IMR-90 (cell line): ENCODE data around the gene ZFHX3. TPM values are rescaled to one million over a fixed set of nuclear protein-coding genes. Genes with fewer than 3 reads are reported as not detected.

ENCODE experiments used
- ATAC-seq: fragments of 200-7000 bp; cut with Tn5 transposase; 2 replicates; pipeline ENCODE4 v1.9.1; 2020; ENCODE audit warnings: low read depth, mild to moderate bottlenecking, moderate library complexity
- BruUV-seq: library from RNA; stranded (reverse); fragments of 400-500 nt; replicated peaks from 2 replicates; lab custom pipeline; 2021; lab: Mats Ljungman, UMichigan
- CTCF ChIA-PET: fragments of 300-600 bp; formaldehyde crosslinking; extraction: SDS; loops from one replicate; lab custom pipeline; 2021; ENCODE audit warnings: antibody characterized with exemption; lab: Yijun Ruan, JAX
- POLR2A ChIA-PET: fragments of 300-600 bp; sonication (Branson Sonifier 250); formaldehyde crosslinking; loops from one replicate; lab custom pipeline; 2022; ENCODE audit warnings: antibody characterized with exemption; ENCODE audit not compliant: unreplicated experiment; lab: Charles Lee
- DNase-seq: peaks from one replicate; pipeline ENCODE4 v3.0.0; 2013
- H2AFZ ChIP-seq: replicated peaks from 2 replicates; pipeline ENCODE3; 2013; ENCODE audit warnings: low read length, mild to moderate bottlenecking; ENCODE audit not compliant: poor library complexity
- H2AK5ac ChIP-seq: 2 replicates; pipeline ENCODE4 v1.6.1; 2013; ENCODE audit warnings: low read depth, low read length, inconsistent platforms
- H2AK9ac ChIP-seq: replicated peaks from 2 replicates; pipeline ENCODE3; 2013; ENCODE audit warnings: mild to moderate bottlenecking, low read depth, low read length, moderate library complexity; ENCODE audit not compliant: poor library complexity
- H2BK120ac ChIP-seq: 2 replicates; pipeline ENCODE4 v1.6.1; 2013; ENCODE audit warnings: low read depth, low read length, inconsistent platforms
- H2BK15ac ChIP-seq: 3 replicates; pipeline ENCODE4 v1.6.1; 2013; ENCODE audit warnings: low read depth, low read length, inconsistent platforms
- H2BK20ac ChIP-seq: 2 replicates; pipeline ENCODE4 v1.6.1; 2013; ENCODE audit warnings: low read depth, mild to moderate bottlenecking, inconsistent platforms, low read length, moderate library complexity
- H2BK5ac ChIP-seq: 2 replicates; pipeline ENCODE4 v1.6.1; 2013; ENCODE audit warnings: mild to moderate bottlenecking, low read depth, low read length, inconsistent platforms; ENCODE audit not compliant: poor library complexity, severe bottlenecking
- H3K14ac ChIP-seq: replicated peaks from 2 replicates; pipeline ENCODE4 v1.6.1; 2013; ENCODE audit warnings: low read depth, low read length, inconsistent platforms
- H3K18ac ChIP-seq: 2 replicates; pipeline ENCODE4 v1.6.1; 2013; ENCODE audit warnings: low read depth, low read length, control low read depth
- H3K23ac ChIP-seq: 2 replicates; pipeline ENCODE4 v1.6.1; 2013; ENCODE audit warnings: low read depth, low read length, inconsistent platforms
- H3K27ac ChIP-seq: 2 replicates; pipeline ENCODE4 v1.5.1; 2013; ENCODE audit warnings: mild to moderate bottlenecking, control low read depth, low read length; ENCODE audit not compliant: insufficient read depth
- H3K27me3 ChIP-seq: 2 replicates; pipeline ENCODE4 v1.6.1; 2013; ENCODE audit warnings: low read length; ENCODE audit not compliant: control insufficient read depth, insufficient read depth
- H3K36me3 ChIP-seq: 2 replicates; pipeline ENCODE4 v1.6.1; 2013; ENCODE audit warnings: low read length, mixed read lengths; ENCODE audit not compliant: control insufficient read depth, insufficient read depth
- H3K4ac ChIP-seq: 2 replicates; pipeline ENCODE4 v1.6.1; 2013; ENCODE audit warnings: low read depth, low read length, inconsistent platforms
- H3K4me1 ChIP-seq: 2 replicates; pipeline ENCODE4 v1.6.1; 2013; ENCODE audit warnings: low read length, mixed read lengths; ENCODE audit not compliant: control insufficient read depth, insufficient read depth
- H3K4me2 ChIP-seq: 2 replicates; pipeline ENCODE4 v1.6.1; 2013; ENCODE audit warnings: low read depth, mild to moderate bottlenecking, control low read depth, low read length, moderate library complexity
- H3K4me3 ChIP-seq: 2 replicates; pipeline ENCODE4 v1.5.1; 2013; ENCODE audit warnings: low read depth, mild to moderate bottlenecking, control low read depth, low read length, moderate library complexity; ENCODE audit not compliant: insufficient read depth
- H3K56ac ChIP-seq: 2 replicates; pipeline ENCODE4 v1.6.1; 2013; ENCODE audit warnings: low read length, inconsistent platforms; ENCODE audit not compliant: insufficient read depth; ENCODE audit errors: extremely low read depth
- H3K79me1 ChIP-seq, 2 experiments: 2 replicates each; pipeline ENCODE4 v1.6.1; 2013; ENCODE audit warnings: low read length in 2 of 2, inconsistent platforms in 1 of 2, low read depth in 1 of 2
- H3K9ac ChIP-seq: 2 replicates; pipeline ENCODE4 v1.6.1; 2013; ENCODE audit warnings: low read depth, low read length, control low read depth
- H3K9me1 ChIP-seq: 2 replicates; pipeline ENCODE4 v1.6.1; 2013; ENCODE audit warnings: low read length, inconsistent platforms; ENCODE audit not compliant: insufficient read depth
- H3K9me3 ChIP-seq: 2 replicates; pipeline ENCODE4 v1.6.1; 2013; ENCODE audit warnings: low read length; ENCODE audit not compliant: control insufficient read depth, insufficient read depth
- H4K20me1 ChIP-seq: 2 replicates; pipeline ENCODE4 v1.6.1; 2013; ENCODE audit warnings: low read length, inconsistent platforms; ENCODE audit not compliant: insufficient read depth
- H4K5ac ChIP-seq: 2 replicates; pipeline ENCODE4 v1.6.1; 2013; ENCODE audit warnings: mild to moderate bottlenecking, low read depth, low read length, control low read depth
- H4K8ac ChIP-seq, 2 experiments: 2 replicates each; pipeline ENCODE4 v1.6.1; 2013; ENCODE audit warnings: low read depth in 2 of 2, low read length in 2 of 2, control low read depth in 1 of 2, inconsistent platforms in 1 of 2
- H4K91ac ChIP-seq: 2 replicates; pipeline ENCODE4 v1.6.1; 2013; ENCODE audit warnings: low read depth, low read length, inconsistent platforms; ENCODE audit not compliant: insufficient read depth
- BHLHE40 ChIP-seq: fragments of 150-350 bp; IDR thresholded peaks from 2 replicates; pipeline ENCODE4 v1.6.1; 2016; ENCODE audit warnings: mild to moderate bottlenecking, low read depth, low read length
- CEBPB ChIP-seq: IDR thresholded peaks from 2 replicates; pipeline ENCODE4 v1.6.1; 2012; ENCODE audit warnings: low read depth, low read length, improper control_type of control experiment
- CHD1 ChIP-seq: IDR thresholded peaks from 2 replicates; pipeline ENCODE4 v1.6.1; 2012; ENCODE audit warnings: low read depth, low read length, improper control_type of control experiment
- CTCF ChIP-seq: conservative IDR thresholded peaks from 2 replicates; pipeline ENCODE4 v1.5.1; 2012; ENCODE audit warnings: mild to moderate bottlenecking, low read depth, low read length, improper control_type of control experiment
- FOS ChIP-seq: fragments of 150-350 bp; IDR thresholded peaks from 2 replicates; pipeline ENCODE4 v1.6.1; 2016; ENCODE audit warnings: low read depth, low read length
- MAFK ChIP-seq: IDR thresholded peaks from 2 replicates; pipeline ENCODE4 v1.6.1; 2012; ENCODE audit warnings: low read depth, low read length, improper control_type of control experiment
- NFE2L2 ChIP-seq: fragments of 150-350 bp; IDR thresholded peaks from 2 replicates; pipeline ENCODE4 v1.6.1; 2016; ENCODE audit warnings: low read depth, mild to moderate bottlenecking, low read length
- POLR2A ChIP-seq: IDR thresholded peaks from 2 replicates; pipeline ENCODE4 v1.6.1; 2012; ENCODE audit warnings: mild to moderate bottlenecking, low read depth, low read length
- RAD21 ChIP-seq: IDR thresholded peaks from 2 replicates; pipeline ENCODE4 v1.6.1; 2012; ENCODE audit warnings: low read length, improper control_type of control experiment
- RCOR1 ChIP-seq: IDR thresholded peaks from 2 replicates; pipeline ENCODE4 v1.6.1; 2012; ENCODE audit warnings: mild to moderate bottlenecking, low read length, improper control_type of control experiment; ENCODE audit not compliant: insufficient replicate concordance
- SMC3 ChIP-seq: fragments of 150-350 bp; IDR thresholded peaks from 2 replicates; pipeline ENCODE4 v1.6.1; 2016; ENCODE audit warnings: low read depth, mild to moderate bottlenecking, antibody characterized with exemption, low read length, moderate library complexity
- USF2 ChIP-seq: fragments of 150-350 bp; IDR thresholded peaks from 2 replicates; pipeline ENCODE4 v1.6.1; 2017; ENCODE audit warnings: mild to moderate bottlenecking, antibody characterized with exemption, low read length, low read depth
- WGBS, 2 experiments: methylation state at CpG; one replicate each; pipeline versions ENCODE4 v1.1.5 to v1.1.7; 2013; ENCODE audit warnings: missing lambda C conversion rate in 2 of 2; ENCODE audit not compliant: insufficient read length in 1 of 2; ENCODE audit errors: extremely low coverage in 2 of 2; 5-methylcytosine and 5-hydroxymethylcytosine counted together
- dilution Hi-C: fragments of 300-500 bp; cut with HindIII; formaldehyde crosslinking; loops from one replicate; pipeline ENCODE4 v1.14.3; 2018; ENCODE audit warnings: low sequenced_read_pairs; ENCODE audit not compliant: unreplicated experiment
- in situ Hi-C: fragments of 300-500 bp; cut with MboI; formaldehyde crosslinking; loops from 3 replicates; pipeline ENCODE4 v1.14.3; 2019; ENCODE audit warnings: low sequenced_read_pairs, inconsistent platforms, mixed read lengths
- intact Hi-C: fragments of 100-400 bp; cut with micrococcal nuclease; formaldehyde crosslinking; loops from 2 replicates; pipeline ENCODE4 v1.10.0; 2022
- polyA plus RNA-seq, 3 experiments: library from polyadenylated mRNA; depleted of rRNA; stranded (reverse); fragments of >200 nt; gene quantifications; 2 replicates each; pipeline ENCODE4 v1.2.3, GENCODE V29; 2012; ENCODE audit warnings: low replicate concordance in 1 of 3
- total RNA-seq: library from RNA; depleted of rRNA; stranded (reverse); fragments of >200 nt; gene quantifications from 2 replicates; pipeline ENCODE4 v1.2.3, GENCODE V29; 2012

Gene ZFHX3
- total and polyA plus RNA-seq, 2 of the 4 experiments (the other 2 are of a cell fraction): 1.4 to 1.7 TPM

- TF ChIP-seq BHLHE40: no peak
Measured at GRCh38 chr16:72841506-72841905, 206.4 kb downstream of the ZFHX3 start (continued).

GRCh38 chr16:72840631-72841381 is 207.1 kb downstream of the ZFHX3 start:
- peak; percentile 40 for DNase-seq
- Histone ChIP-seq H2AK5ac (no peak overlapping the region), H2AFZ (no peak overlapping the region), H3K79me1 (peaks cover 24 to 58% of the 10 kb centered on the region in 2 experiments; a peak in 3 of 4 replicates), H2BK5ac (no peak overlapping the region), H2BK20ac (no peak overlapping the region), H3K9me3 (no peaks in the 10 kb centered on the region), H3K4me3 (no peak overlapping the region), H3K14ac (no peak overlapping the region), H3K36me3 (no peaks in the 10 kb centered on the region), H3K4me2 (peak overlapping the region; percentile 43; the same call in 1 of the 2 replicates), H3K27ac (no peak overlapping the region), H2AK9ac (no peak overlapping the region), H3K27me3 (no peaks in the 10 kb centered on the region), H3K9ac (no peak overlapping the region), H4K20me1 (peaks cover 33% of the 10 kb centered on the region), H2BK120ac (no peak overlapping the region), H4K5ac (no peak overlapping the region), H3K56ac (no peak overlapping the region), H4K8ac (no peak overlapping the region), H4K91ac (no peak overlapping the region), H2BK15ac (no peak overlapping the region), H3K18ac (no peak overlapping the region), H3K23ac (0 out of 2 replicates have a peak overlapping the region, but pooled peaks have one; percentile 10), H3K4ac (no peak overlapping the region), H3K4me1 (peaks cover 16% of the 10 kb centered on the region), H3K9me1 (peaks cover 10% of the 10 kb centered on the region; the same call in 1 of the 2 replicates)
- ATAC-seq: peak; percentile 36
- BruUV-seq: no TSS peak
- intact Hi-C loops (no loop called here), dilution Hi-C loops (no loop called here), in situ Hi-C loops (loop anchor here (10.0 kb wide), 1 partner anchor 214 kb away; no protein-coding TSS in a partner anchor)
- ChIA-PET CTCF (interaction anchor here (0.7 kb wide), 1 partner anchor 8 kb away, joined by 9 read pairs; no protein-coding TSS in a partner anchor), POLR2A (no interaction called here)
- WGBS, 2 experiments: 67% methylated on average over 3 of the region's 11 CpGs; no CpG with 5 or more reads in 1 of the 2 experiments
- TF ChIP-seq BHLHE40: no peak
- TF ChIP-seq SMC3: no peak
- no peak for TF ChIP-seq POLR2A
- TF ChIP-seq RAD21: no peak
- no peak for TF ChIP-seq NFE2L2
- no peak for TF ChIP-seq CEBPB
- no peak for TF ChIP-seq FOS
- TF ChIP-seq CTCF: no peak
- no peak for TF ChIP-seq RCOR1
- TF ChIP-seq MAFK: no peak
- no peak for TF ChIP-seq USF2
- TF ChIP-seq CHD1: no peak
